GM19099 (cell line): Measurements from ENCODE around the gene CRPPA.

Experiments used
- POLR2A ChIP-seq: IDR thresholded peaks from 3 replicates; pipeline ENCODE4 v1.6.1; 2011; ENCODE audit warnings: low read depth; ENCODE audit not compliant: insufficient read length; ENCODE audit errors: extremely low read depth

Gene CRPPA

DNA sequence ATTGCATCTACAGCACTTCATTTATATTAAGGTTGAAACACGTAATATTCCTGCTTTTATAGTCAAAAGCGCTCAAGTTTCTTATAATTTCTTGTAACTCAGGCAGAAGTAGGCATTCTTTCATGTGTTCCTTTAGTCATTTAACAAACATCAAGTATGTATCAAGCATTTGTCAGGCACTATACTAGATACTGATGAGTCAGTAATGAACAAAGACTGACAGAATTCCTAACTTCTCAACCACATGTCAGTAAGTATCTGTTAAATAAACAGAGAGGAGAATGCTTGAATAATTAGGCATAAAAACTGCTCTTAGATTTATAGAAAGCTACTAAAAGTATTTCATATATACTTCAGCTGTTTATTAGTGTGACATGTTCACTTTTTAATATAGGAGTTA is 9.9 kb downstream of the CRPPA start:
- no peak for TF ChIP-seq POLR2A

DNA sequence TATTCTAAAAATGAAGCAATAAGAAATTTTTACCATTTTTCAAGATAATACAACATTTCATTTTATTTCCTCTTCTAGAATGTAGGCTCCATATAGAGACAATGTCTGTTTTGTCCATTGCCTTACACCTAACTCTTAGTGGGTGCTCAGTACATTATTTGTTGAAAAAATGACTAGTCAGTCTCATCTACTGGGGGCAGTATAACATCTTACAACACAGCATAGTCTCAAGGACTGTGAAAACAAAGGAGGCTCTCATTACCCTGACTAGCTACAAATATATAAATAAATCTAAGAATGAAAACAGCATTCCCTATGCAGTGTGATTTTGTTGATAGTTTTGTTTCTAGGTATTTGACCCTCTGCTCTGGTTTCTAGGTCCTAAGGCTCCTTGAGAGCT is 11.6 kb downstream of the CRPPA start:
- no peak for TF ChIP-seq POLR2A

DNA sequence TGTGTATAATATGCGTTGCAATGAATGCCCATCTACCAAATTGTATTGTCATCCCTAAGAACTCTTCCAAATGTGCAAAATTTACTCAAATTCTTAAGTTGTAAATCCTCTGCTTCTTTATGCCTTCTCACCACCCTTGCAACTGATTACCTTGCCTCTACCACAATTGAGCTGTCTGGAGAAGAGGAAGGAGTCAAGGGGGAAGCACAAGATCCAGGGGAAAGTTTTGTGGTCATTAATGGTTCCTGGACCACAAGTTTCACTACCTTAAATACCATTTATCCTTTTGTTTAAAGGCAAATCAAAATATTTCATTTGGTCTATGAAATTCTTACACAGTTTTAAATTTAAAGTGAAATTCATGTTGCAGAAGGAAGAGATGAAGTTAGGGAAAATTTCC is 16.7 kb downstream of the CRPPA start:
- no peak for TF ChIP-seq POLR2A

DNA sequence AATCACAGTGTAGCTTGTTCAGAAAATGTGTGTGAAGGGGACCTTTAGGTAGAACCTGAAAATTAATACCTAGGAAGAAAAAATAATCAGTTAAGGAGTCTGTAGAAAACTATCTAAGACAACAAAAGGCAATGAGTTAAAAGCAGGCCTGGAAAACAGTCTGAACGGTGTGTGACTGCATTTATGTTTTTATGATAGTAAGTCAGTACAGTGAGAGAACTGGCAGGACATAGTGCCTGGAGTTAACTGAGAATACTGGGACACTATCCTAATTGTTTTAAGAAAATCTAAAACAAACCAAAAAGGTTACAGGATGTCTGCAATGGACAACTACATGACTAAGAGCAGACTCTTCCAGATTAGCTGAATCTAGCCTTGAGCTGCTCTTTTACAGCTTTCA is 17.9 kb downstream of the CRPPA start:
- TF ChIP-seq POLR2A: no peak

DNA sequence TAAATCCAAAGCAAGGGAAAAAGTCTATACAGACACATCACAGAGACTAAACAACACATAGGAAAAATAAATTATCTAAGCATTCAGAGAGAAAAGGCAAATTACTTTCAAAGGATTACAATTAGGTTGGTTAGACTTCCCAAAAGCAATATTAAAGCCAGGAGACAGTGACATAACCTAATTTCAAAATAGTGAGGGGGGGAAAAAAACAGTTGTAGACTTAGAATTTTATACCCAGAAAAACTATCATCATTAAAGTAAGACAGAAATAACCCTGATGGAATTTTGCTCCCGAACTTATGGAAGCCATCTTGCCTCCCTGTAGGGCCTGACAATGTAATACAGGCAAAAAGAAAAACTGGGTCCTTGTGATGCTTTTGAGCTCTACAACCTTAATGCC is 18.4 kb downstream of the CRPPA start:
- TF ChIP-seq POLR2A: no peak

DNA sequence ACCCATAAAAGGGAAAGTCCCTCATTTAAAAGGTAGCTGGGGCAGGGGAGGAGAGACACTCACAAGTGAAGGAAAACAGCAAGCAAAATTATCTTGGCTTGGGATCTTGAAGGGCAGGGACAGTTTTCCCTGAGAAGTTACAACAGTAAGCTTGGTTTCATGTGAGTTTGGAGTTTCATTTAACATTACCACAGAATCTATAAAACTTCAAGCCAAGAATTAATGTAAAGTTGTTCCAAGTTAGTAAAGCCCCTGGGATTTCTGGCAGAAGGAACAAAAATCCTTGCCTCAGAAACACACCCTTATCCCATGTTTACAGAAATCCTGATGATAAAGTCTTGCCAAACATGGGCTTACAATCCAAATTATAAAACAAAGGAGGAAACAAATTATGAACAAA is 19.2 kb downstream of the CRPPA start:
- TF ChIP-seq POLR2A: no peak

DNA sequence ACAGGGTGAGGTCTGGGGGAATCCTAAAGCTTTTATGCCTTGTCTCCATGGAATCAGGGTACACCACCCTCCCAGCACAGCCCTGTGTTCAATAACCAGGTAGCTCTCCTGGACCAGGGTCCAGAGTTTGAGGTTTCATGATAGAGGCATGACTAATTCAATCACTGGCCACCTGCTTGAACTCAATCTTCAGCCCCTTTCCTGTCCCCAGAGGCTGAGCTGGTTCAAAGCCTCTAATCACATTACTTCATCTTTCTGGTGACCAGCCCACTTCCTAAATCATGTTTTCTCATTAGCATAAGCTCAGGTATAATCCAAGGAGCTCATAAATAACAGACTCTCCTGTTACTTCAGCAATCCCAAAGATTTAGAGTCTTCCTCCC is 20.5 kb downstream of the CRPPA start:
- TF ChIP-seq POLR2A: no peak

DNA sequence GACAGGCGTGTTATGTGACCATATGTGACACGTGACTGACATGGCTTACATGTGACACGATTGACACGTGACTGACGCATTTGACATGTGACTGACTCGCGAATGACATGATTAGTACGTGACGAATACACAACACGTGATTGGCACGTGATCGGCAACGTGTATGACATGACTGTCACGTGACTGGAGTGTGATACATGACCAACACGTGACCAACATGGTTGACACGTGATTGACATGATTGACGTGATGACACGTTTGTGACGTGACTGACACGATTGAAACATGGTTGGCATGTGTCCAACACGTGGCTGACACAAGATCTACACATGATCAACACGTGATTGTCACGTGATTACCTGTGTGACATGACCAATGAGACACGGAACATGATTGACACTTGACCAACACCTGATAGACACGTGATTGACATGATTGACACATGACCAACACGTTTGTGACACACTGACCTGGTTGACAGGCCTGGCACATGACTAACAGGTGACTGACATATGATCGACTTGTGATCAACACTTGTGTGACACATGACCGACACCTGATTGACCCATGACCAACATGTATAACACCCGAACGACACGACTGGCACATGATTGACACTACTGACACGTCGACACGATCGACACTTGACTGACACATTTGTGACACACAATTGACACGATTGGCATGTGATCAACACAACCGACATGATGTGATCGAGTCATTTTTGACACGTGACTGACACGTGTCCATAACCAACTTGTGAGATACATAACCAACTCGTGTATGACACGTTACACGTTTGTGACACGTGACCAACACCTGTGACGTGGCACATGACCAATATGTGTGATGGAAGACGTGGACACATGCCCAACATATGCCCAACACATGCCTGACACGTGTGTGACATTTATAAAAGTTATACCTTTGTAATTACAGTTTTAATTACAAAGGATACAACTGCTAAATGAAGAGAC is 21.1 kb downstream of the CRPPA start:
- TF ChIP-seq POLR2A: no peak

DNA sequence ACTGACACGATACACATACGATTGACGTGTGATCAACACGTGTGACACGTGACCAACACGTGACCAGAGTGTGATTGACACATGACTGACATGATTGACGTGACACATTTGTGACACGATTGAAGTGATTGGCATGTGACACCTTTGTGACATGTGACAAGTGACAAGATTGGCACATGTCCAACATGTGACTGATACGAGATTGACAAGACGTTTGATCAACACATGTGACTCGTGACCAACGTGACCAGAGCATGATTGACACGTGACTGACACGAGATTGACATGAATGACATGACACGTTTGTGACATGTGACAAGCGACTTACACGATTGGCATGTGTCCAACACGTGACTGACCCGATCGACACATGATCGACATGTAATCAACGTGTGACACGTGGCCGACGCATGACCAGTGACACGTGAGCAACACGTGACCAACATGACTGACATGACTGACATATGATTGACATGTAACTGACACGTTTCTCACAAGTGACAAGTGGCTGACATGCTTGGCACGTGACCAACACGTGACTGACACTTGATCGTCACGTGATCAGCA is 22.0 kb downstream of the CRPPA start:
- TF ChIP-seq POLR2A: no peak

DNA sequence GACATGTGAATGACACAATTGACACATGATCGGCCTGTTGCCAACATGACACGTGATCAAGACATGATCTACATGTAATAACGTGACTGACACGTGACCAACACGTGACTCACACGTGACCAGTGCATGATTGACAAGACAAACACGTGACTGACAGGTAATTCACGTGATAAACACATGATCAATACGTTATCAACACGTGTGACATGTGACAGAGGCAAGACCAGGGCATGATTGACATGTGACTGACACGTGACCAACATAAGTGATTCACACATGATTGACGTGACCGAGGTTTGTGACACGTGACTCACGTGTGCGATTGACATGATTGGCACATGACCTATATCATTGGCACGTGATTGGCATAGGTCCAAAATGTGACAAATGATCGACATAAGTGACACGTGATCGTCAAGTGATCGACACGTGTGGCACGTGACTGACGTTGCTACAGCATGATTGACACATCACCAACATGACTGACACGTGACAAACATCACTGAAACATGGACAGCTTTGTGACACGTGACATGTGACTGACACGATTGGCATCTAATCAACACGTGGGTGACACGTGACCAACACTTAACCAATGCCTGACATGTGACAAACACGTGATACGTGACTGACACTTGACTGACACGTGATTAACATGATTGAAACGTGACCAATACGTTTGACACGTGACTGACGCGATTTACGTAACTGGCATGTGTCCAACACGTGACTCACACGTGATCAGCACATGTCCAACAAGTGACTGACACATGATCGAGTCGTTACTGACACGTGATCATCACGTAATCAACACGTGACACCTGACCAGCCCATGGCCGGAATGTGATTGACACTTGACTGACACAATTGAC is 23.0 kb downstream of the CRPPA start:
- no peak for TF ChIP-seq POLR2A

DNA sequence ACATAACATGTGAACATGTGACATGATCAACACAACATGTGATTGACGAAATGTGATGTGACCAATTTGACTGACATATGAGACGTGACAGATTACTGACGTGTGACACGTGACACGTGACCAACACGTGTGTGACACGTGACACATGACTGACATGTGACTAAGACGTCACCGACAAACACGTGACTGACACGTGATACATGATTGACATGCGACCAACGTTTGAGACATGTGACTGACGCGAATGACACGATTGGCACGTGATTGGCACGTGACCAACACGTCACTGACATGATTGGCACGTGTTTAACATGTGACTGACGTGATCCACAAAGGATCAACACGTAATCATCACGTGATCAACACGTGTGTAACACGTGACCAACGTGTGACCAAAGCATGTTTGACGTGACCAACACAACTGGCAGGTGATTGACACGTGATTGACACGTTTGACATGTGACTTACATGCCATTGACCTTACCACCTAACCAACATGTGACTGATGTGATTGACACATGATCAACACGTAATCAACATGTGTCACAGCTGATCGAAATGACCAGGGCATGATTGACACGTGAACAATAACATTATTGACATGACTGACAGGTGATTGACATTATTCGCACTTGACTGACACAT is 23.7 kb downstream of the CRPPA start:
- TF ChIP-seq POLR2A: no peak

DNA sequence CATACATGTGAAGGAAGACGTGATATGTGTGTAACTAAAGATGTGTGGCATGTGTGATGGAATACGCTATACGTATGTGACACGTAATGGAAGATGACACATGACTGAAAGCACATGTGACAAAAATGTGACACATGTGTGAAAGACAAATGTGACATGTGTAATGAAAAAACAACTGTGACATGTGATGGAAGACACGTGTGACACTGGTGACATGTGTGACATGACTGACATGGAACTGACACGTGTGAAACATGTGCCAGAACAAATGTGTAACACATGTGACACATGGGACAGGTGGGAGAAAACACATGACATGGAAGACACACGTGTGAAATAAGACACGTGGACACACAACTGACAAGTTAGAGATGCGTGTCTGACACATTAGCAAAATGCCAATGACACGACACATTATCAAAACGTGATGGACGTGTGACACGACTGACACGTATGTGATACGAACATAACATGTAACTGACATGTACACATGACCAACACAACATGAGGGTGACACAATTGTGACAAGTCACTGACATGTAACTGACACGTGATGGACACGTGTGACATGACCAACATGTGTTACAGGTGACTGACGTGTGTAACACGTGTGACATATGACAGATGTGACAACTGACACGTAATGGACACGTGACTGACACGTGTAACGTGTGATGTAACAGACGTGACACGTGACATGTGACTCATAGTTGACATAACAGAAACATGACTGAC is 24.4 kb downstream of the CRPPA start:
- no peak for TF ChIP-seq POLR2A

DNA sequence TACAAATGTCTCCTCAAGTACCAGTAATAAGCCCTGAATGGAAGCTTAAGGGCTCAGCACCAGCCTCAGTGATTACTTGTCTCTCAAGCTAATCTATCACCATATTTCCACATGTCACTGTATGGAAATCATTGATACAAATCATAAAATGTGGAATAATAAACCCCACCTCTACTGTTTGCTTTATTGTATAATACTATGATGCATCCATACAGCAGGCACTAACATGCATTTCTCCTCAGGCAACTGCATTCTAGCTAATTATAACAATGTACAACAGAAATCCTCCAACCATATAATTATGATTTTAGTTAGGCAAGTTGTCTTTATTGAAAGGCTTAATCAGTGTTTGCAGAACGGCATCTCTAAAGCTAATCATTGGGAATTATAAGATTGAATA is 26.2 kb downstream of the CRPPA start:
- no peak for TF ChIP-seq POLR2A

DNA sequence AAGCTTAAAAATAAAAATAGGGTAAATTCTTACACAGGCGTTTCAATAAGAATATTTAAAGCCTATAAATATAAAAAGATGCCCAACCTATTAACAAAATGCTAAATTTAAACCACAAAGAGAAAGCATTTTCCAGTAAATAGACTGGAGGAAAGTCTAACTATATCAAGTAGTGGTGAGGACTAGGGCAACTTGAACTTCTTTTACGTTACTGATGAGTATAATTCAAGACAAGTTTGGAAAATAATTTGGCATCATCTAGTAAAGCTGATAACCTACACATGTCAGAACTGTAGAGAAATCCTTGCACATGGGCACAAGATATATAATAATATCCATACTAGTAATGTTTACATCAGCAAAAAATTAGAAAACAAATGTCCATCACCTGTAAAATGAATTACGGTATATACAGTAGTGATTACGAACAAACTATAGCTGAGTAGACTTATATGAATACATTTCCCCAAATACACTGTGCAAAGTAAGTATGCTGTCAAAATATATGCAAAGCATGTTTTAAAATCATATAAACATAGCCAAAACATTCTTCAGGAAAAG is 27.4 kb downstream of the CRPPA start:
- no peak for TF ChIP-seq POLR2A
